Medulla oblongata (tissue), 1 donor: ENCODE measurements around the gene RANBP1.
A peak's percentile ranks its signal among the peaks of the same experiment; 100 is the strongest.
"Not testable (repeated sequence)": the region's sequence is repeated elsewhere in the genome, so short reads cannot be mapped to it uniquely, and the experiment has no call there.

Experiments
- DNase-seq: peaks from one replicate; pipeline ENCODE4 v3.0.0-alpha.2; 2015; ENCODE audit errors: extremely low spot score

RANBP1 gene

GRCh38 chr22:20150381-20151275 is 34.7 kb downstream of the RANBP1 start, which contains the start of gene CCDC188:
TSS of gene CCDC188 (minus strand) at chr22:20151055. CDS start at chr22:20150986, 69 bp downstream.
- DNase-seq: no peak

GRCh38 chr22:20151276-20151588 is 35.3 kb downstream of the RANBP1 start:
- DNase-seq: no peak

GRCh38 chr22:20152464-20152890 is 36.6 kb downstream of the RANBP1 start:
- DNase-seq: no peak

- DNase-seq: no peak
These were observed 38.0 kb downstream of the RANBP1 start for GRCh38 chr22:20153945-20154344.

GRCh38 chr22:20154602-20155187 is 38.8 kb downstream of the RANBP1 start:
- DNase-seq: no peak

GRCh38 chr22:20155330-20156041 is 39.6 kb downstream of the RANBP1 start:
- DNase-seq: peak; percentile 63

- DNase-seq: no peak
These were observed 40.1 kb downstream of the RANBP1 start for GRCh38 chr22:20156042-20156389.

GRCh38 chr22:20156611-20157429 is 40.9 kb downstream of the RANBP1 start:
- peak; percentile 77 for DNase-seq

- no peak for DNase-seq
These were observed 41.7 kb downstream of the RANBP1 start for GRCh38 chr22:20157430-20158183.

- DNase-seq: no peak
These were observed 42.6 kb downstream of the RANBP1 start for GRCh38 chr22:20158391-20159036.

- DNase-seq: no peak
These were observed 43.2 kb downstream of the RANBP1 start for GRCh38 chr22:20159076-20159475.

GRCh38 chr22:20159531-20159930 is 43.6 kb downstream of the RANBP1 start:
- not testable (repeated sequence) for DNase-seq

- DNase-seq: no peak
These were observed 44.1 kb downstream of the RANBP1 start for GRCh38 chr22:20160041-20160440.

GRCh38 chr22:20164863-20165262 is 49.0 kb downstream of the RANBP1 start:
- no peak for DNase-seq

GRCh38 chr22:20165421-20165820 is 49.5 kb downstream of the RANBP1 start:
- DNase-seq: no peak

- DNase-seq: no peak
These were observed 50.0 kb downstream of the RANBP1 start for GRCh38 chr22:20165913-20166312.

GRCh38 chr22:20166703-20167102 is 50.8 kb downstream of the RANBP1 start:
- DNase-seq: no peak

GRCh38 chr22:20167643-20168322 is 51.9 kb downstream of the RANBP1 start:
- DNase-seq: no peak

GRCh38 chr22:20169253-20169822 is 53.4 kb downstream of the RANBP1 start:
- no peak for DNase-seq

GRCh38 chr22:20170170-20170569 is 54.3 kb downstream of the RANBP1 start:
- DNase-seq: no peak
